ENCODE data around the gene LEP.
"Not testable (repeated sequence)": the region's sequence is repeated elsewhere in the genome, so short reads cannot be mapped to it uniquely, and the experiment has no call there.

The LEP gene

DNA sequence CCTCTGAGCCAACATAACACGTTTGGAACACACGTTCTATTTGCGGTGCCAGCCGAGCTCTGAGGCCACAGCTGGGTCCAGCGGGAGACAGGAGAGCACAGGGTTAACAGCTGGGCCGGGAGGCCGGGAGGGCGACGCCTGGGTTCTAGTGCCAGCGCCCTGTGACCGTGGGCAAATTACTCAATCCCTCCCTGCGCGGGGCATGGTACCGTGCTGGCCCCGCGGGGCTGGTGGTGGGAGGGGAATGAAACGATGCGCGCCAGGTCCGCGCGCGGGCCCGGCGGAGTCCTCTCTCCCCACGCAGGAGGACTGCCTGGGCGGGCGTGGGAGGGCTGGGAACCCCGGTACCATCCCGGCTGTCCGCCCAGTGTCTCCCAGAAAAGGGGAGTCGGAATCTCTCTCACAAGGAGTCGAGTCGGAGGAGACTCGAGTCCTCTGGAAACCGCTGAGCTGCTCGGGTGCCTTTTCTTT is 30.4 kb downstream of the LEP start:
- peak in 5 of 56 donors; percentile 4 to 29 (median 26) for DNase-seq

DNA sequence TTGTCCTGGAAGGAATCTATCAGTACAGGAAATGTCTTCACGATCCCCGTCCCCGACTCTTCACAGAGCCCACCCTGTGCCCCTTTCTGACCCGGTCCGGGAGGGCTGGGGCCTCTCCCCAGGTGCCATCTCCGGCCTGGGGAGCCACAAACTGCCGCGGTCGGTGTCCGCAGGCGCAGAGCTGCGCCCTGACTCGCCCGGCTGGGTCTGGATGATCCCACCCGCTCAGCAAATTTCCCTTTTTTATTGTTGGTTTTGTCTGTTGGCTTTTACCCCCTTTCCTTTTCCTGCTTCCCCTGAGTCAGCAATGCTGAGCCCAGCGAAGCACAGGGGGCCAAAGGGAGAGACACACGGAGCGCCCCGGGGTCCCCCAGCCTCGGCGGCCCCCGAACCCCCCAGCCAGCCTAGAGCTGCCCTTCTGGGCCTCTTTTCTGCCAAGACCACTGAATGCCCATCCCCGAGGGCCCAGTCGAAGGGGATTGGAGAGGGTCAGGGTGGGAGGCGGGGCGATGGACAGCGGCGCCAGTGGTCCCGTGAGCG is 30.9 kb downstream of the LEP start:
- no peak for DNase-seq

GRCh38 chr7:128274246-128274883 is 33.3 kb downstream of the LEP start:
- DNase-seq, result no peak

GRCh38 chr7:128274884-128275603 is 34.0 kb downstream of the LEP start:
- no peak for DNase-seq

DNA sequence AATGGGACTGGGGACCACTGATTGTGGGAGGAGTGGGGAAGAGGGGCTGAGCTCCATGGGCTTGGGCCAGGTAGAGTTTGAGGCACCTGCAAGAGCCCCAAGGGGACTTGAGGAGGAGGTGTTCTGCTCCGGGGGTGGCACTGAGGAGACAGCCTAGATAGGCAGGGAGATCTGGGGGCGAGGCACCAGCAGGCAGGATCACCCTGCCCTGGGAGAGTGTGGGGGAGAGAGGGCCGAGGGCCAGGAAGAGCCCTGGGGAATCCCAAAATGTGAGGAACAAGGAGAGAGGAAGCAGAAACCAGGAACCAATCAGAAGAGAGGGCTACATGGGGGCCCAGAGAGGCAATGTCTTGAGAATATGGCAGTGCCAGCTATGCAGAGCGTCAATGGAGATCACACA is 34.6 kb downstream of the LEP start:
- no peak for DNase-seq

DNA sequence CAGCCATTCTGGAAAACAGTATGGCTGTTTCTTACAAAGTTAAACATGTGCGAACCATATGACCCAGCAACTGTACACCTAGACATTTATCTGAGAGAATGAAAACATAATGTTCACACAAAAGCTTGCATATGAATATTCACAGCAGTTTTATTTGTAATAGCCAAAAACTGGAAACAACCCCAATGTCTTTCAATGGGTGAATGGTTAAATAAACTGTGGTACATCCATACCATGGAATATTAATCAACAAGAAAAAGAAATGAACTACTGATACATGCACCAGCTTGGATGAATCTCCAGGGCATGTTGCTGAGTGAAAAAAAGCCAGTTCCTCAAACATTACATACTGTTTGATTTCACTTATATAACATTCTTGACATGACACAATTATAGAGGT is 37.3 kb downstream of the LEP start:
- no peak for DNase-seq

GRCh38 chr7:128279124-128279713 is 38.1 kb downstream of the LEP start:
- no peak for DNase-seq

DNA sequence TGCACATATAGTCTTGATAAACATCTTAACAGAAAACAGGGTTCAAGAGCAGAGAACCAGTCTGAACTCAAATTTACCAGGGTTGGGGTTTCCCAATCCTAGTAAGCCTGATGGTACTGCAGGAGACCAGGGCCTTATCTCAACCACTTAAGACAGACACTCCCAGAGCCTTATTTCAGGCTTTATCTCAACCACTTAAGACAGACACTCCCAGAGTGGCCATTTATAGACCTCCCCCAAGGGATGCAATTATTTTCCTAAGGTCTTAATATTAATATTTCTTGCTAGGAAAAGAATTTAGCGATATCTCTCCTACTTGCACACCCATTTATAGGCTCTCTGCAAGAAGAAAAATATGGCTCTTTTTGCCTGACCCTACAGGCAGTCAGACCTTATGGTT is 39.4 kb downstream of the LEP start:
- DNase-seq, result not testable (repeated sequence)

DNA sequence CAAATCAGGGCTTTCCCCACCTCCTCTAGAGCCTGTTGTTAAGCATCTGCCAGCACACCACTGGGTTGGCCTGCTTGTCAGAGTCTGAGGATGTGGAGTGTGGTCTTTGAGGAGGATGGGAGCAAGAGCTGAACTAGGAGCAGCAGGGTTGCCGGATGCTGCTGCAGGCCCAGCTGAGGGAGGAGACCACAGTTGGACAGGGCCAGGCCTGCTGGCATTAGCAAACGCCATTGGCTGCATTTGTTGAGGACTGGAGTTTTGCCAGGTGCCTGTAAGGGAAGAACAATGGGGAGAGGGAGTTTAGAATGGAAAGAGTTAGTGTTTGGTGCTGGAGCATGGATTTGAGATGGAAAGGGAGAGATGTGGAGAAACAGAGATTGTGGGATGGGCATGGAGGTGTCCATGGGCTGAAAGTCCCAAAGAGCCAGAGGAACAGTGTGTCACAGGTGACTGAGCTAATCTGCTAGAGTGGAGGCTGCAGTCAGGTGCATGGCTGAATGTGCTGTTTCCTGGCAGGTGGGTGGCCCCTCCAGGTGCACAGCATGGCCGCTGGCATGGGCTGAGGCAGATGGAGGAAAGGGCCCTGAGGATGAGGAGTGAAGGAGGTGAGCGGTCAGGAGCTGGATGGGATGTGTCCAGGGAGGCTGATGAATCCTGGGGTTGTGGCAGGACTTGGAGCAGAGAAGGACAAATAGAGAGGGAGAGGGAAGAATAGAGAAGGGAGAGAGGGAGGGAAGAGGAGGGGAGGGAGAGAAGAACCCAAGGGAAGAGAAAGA is 40.7 kb downstream of the LEP start:
- peak in 3 of 56 donors; percentile 10 to 23 (median 13) for DNase-seq

- no peak for DNase-seq
These were observed 43.0 kb downstream of the LEP start for GRCh38 chr7:128284102-128284501.

DNA sequence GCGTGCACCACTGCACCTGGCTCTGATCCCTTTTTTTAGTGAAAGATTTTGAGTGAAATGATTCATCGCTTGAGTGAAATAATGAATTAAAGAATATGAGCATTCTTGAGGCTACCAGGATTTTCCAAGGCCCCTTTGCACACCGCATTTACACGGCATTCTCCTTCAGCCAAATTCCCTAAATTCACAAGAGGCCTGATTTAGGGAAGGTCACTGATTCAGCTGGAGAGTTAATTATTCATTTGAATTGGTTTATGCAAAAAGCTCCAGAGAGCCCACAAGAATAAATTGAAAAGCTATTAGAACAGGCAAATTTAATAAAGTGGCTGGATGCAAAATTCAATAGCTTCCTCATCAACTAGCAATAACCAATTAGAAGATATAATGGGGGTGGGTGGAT is 46.5 kb downstream of the LEP start:
- no peak for DNase-seq

- DNase-seq, result not testable (repeated sequence)
These were observed 56.9 kb downstream of the LEP start for GRCh38 chr7:128298004-128298403.

DNA sequence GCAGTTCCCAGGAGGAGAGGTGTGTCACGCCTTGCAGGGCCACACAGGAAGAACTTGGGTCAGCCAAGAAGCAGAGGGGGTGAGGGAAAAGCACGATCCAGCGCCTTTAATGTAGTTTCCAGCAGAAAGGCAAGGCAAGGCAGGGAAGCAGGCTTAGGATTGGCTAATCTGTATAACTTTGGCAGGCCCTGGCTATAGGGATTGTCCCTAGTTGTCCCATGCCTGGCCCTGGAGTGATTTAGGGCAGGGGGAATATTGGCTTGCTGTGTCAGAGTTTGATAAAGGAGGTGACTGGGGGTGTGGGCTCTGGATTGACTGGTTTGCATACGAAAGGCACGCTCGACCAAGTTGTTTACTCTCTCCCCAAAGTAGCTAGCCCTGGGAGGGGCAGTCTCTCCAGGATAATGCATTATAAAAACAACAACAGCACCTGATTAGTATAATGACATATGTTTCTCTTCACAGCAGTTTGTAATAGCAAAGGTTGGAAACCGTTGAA is 58.1 kb downstream of the LEP start:
- DNase-seq, result no peak

DNA sequence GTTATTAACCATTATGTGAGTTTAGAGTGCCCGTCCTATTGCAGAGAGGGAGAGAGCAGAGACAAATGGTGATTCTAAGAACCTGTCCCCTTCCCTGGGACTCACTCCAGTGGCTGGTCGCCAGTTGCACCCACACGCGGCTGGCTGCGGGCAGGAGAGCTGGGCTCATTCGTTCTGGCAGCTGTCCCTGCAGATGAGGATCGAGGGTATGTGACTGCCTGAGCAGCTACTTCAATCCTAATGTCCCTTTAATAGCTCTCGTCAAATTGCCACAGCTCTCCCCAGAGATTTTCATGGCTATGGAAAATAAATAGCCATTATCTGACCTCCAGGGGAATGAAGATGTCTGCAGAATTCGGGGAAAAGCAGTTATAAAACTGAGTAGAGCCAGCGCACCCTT is 61.1 kb downstream of the LEP start:
- DNase-seq, result no peak

GRCh38 chr7:128303133-128303532 is 62.1 kb downstream of the LEP start:
- DNase-seq, result no peak

DNA sequence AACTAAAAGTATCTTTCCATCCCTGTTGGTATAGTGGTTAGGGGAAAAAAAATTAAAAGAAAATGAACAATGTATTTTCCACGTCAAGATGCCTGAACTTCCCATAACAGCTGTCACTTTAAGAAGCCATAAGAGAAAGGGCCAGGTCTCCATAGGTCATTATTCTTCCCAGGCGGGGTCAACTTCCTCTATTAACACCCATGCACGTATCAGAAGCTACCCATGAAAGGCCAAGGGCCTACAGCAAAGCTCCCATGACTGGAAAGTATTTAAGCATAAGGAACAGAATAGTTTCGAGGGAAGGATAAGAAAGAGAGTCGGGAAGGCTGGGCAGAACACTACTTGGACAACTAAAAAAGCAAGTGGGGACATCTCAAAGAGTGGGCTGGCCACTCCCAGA is 62.6 kb downstream of the LEP start:
- DNase-seq, result no peak

- DNase-seq, result peak in 10 of 56 donors; percentile 1 to 67 (median 18)
These were observed 63.1 kb downstream of the LEP start for GRCh38 chr7:128304212-128304611.

DNA sequence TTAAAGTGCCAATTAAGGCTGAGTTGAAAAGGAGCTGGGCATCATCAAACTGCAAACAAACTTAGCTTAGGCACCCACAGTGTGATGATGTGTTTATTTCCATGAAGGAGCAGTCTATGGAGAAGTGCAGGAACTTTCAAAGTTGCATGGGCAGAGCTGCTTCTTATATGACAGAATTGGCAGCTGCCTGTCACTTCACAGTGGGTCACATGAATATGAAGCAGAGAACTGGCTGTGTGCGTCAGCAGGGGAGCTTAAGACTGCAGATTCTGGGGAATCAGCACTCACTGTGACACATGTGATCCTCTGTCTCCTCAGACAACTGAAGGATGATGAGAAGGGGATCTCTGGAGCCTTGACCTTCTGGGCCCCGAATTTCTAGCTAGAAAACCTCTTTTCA is 66.0 kb downstream of the LEP start:
- no peak for DNase-seq

Measured in amygdala (tissue), 56 donors.